Epithelial cell of proximal tubule (primary cell): ENCODE measurements around the gene SPDYE4. TPM values are rescaled to one million over a fixed set of nuclear protein-coding genes. Genes with fewer than 3 reads are reported as not detected.

Source experiments
- DNase-seq: peaks from one replicate; pipeline ENCODE4 v3.0.0-alpha.2; 2011; ENCODE audit warnings: low read depth
- H3K4me3 ChIP-seq: 2 replicates; pipeline ENCODE4 v1.5.1; 2011; ENCODE audit warnings: low read depth, mild to moderate bottlenecking, low read length
- total RNA-seq: library from RNA; depleted of rRNA; stranded (reverse); fragments of >200 nt; gene quantifications from 2 replicates; pipeline ENCODE4 v1.2.3, GENCODE V29; 2015
- TF ChIP-seq, protein P1 (sequence below): conservative IDR thresholded peaks from 2 replicates; pipeline ENCODE4 v1.5.1; 2012; ENCODE audit warnings: low read depth, mild to moderate bottlenecking, low read length

The SPDYE4 gene
- total RNA-seq, 1 donor from 2014 or later: not detected

GRCh38 chr17:8799570-8800212 lies 41.3 kb upstream of the SPDYE4 start:
- no peak for DNase-seq
- TF ChIP-seq, protein P1, sequence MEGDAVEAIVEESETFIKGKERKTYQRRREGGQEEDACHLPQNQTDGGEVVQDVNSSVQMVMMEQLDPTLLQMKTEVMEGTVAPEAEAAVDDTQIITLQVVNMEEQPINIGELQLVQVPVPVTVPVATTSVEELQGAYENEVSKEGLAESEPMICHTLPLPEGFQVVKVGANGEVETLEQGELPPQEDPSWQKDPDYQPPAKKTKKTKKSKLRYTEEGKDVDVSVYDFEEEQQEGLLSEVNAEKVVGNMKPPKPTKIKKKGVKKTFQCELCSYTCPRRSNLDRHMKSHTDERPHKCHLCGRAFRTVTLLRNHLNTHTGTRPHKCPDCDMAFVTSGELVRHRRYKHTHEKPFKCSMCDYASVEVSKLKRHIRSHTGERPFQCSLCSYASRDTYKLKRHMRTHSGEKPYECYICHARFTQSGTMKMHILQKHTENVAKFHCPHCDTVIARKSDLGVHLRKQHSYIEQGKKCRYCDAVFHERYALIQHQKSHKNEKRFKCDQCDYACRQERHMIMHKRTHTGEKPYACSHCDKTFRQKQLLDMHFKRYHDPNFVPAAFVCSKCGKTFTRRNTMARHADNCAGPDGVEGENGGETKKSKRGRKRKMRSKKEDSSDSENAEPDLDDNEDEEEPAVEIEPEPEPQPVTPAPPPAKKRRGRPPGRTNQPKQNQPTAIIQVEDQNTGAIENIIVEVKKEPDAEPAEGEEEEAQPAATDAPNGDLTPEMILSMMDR: no peak
- H3K4me3 ChIP-seq: no peak overlapping the region

DNA sequence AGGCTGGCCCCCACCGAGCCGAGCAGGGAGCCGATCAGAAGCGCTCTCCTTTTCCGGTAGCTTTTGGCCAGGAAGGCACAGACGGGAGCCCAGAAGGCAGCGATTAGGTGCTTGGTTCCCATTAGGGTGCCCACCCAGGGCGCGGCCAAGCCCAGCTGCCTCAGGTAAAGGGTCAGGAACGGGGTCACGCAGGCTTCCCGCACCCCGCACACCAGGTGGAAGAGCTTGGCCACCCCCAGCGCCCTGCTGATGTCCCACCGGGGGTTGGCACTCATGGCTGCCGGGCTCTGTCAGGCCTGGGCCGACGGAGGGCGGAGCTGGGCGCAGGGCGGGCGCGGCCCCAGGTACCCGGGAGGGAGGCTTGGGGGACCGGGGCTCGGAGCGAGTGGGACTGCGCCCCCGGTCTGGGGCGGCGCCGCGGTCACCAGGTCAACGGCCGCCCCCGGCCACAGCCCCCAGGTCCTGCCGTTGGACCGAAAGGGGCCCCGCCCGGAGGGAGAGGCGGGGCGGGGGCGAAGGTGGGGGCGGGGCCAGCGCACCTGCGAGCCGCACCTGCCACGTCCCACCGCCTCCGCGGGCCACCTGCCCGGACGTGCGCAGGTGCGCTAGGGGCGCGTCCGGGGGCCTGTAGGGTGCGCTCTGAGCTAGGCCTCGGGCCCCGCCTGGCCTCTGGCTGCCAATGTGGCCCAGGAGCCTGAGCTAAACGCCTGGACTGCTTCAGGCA lies 40.7 kb upstream of the SPDYE4 start, which contains the start of gene MFSD6L:
Gene MFSD6L (minus strand): TSS at position 520 of the 724 bp plus-strand sequence. CDS start 245 bp downstream, at position 275.
- no peak within 1 kb of the TSS for H3K4me3 ChIP-seq
- DNase-seq: no peak
- TF ChIP-seq, protein P1: no peak

DNA sequence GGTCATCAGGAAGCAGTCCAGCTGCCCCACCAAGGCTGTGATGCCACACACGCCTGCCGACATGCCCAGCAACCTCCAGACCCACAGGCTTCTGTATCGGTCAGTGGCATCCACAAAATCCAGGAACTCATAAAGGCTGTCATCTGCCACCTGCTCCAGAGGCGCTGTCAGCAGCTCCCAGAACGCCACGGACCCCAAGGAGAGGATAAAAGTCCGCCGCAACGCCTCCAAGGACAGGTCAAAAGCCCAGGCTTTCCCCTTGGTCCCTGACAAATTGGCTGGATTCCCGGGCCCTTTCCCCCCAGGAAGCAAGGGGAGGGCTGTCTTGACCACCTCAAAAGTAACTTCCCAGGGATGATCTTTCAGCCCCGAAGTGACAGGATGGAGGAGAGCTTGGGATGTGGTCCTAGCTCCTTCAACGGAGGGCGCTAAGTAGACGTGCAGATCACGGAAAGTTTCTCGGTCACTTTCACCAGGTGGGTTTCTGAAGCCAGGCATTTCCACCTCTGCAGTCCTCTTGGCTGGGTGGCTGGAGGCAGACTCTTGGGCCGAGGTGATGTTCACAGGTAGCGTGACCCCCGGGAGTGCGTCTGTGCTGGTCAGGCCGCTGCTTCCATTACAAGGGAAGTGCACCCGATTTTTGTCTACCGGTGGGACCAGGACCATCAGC lies 40.0 kb upstream of the SPDYE4 start:
- TF ChIP-seq, protein P1: no peak
- DNase-seq: no peak
- H3K4me3 ChIP-seq: no peak overlapping the region

DNA sequence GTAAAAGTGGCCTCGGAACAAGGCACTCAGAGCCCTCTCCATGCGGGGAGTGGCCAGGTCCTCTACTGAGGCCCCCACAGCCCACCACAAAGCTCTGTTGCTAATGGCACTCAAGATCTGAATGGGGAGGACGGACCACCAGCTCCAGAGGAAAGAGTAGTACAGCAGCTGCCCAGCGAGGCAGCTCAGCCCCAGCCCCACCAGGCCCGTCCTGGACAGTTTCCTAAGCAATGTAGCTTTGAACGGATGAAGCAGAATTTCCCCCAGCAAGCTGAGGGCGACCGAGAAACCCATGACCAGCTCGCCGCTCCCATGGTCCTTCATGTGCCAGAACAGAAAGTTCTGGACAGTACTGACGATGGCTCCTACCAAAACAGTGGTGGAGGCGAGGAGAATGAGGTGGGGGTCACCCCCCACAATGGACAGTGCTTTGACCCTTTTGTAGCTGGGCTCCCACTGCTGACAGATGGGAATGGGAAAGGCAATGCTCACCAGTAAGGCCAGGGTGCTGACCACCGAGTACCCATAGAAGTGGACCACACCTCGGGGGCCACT lies 39.4 kb upstream of the SPDYE4 start:
- TF ChIP-seq, protein P1: no peak
- H3K4me3 ChIP-seq: no peak overlapping the region
- DNase-seq: no peak

DNA sequence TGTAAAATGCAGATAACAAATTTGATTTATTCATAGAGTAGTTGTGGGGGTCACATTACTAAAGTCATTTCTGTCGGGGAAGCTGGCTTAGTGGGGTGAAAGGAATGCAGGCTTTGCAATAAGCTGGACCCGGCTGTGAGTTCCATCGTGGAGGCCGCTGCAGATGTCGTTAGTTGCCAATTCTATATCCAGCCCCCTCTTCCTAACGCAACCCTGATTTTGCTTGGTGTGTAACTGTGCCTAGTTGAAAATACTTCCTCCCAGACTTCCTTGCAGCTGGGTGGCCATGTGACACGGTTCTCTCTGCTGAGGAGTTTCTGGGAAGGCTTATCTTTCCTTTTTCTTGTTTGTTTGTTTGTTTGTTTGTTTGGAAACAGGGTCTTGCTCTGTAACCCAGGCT lies 36.3 kb upstream of the SPDYE4 start:
- H3K4me3 ChIP-seq: no peak overlapping the region
- no peak for DNase-seq
- TF ChIP-seq, protein P1: no peak

DNA sequence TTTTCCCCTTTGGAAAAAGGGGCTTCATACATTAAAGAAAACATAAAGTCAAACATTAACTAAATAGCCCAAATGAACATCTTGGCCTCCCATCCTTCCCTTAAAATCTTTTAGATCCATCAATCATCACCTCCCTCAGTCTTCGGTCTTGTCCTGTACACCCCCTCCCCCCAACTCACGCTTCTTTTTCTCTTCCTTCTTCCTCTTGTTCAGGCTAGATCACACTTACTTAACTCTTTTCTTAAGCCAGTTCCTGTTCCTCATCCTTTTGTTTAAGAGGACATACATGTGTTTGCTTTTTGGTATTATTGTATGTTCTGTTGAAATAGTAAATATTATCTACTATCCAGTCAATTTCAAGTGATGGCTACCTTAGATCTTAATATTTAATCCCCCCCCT lies 35.3 kb upstream of the SPDYE4 start:
- H3K4me3 ChIP-seq: no peak overlapping the region
- TF ChIP-seq, protein P1: no peak
- DNase-seq: no peak
